Stimulated activated CD8-positive, alpha-beta memory T cell treated with anti-CD3 and anti-CD28 coated beads, Interleukin-7, amount 100 ng/mL, for 48 hours (primary cell): ENCODE results near the gene CARHSP1.
"Not testable (repeated sequence)": the region's sequence is repeated elsewhere in the genome, so short reads cannot be mapped to it uniquely, and the experiment has no call there.

Experiments used
- DNase-seq, 2 donors: peaks; one replicate each; pipeline ENCODE4 v3.0.0-alpha.2; 2020; ENCODE audit warnings: low read depth in 1 of 2; ENCODE audit errors: extremely low read depth in 1 of 2

Gene CARHSP1

DNA sequence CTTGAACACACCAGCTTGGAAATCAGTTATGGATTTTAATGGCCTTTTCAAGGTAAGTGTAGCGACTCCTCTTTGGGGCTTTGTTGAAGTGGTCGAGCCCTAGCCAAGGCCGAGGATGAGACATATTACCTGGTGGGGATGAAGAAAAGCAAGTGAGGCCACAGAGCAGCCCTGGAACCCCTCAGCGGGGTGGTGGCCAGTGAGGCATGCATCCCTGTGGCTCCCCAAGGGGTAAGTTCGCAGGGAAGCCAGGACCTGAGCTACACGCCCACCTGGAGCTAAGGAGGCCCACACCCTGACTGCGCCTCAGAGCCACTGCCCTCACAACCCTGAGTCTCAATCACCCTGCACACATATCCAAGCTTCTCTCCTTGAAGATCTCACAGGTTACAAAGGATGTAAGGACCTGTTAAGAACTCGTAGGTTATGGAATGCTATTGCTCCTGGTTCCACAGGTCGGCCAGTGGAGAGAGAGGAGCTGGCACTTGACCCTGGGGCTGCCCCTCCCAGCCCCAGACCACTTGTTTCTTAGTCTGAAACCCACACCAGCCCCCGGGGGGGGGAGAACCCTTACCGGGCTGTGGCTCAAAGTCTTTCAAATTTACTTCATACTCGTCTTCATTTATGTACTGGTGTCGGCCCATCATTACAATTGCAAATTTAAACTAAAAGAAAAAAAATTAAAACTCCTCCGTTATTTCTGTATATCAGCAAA is 25.3 kb upstream of the CARHSP1 start:
- no peak for DNase-seq

DNA sequence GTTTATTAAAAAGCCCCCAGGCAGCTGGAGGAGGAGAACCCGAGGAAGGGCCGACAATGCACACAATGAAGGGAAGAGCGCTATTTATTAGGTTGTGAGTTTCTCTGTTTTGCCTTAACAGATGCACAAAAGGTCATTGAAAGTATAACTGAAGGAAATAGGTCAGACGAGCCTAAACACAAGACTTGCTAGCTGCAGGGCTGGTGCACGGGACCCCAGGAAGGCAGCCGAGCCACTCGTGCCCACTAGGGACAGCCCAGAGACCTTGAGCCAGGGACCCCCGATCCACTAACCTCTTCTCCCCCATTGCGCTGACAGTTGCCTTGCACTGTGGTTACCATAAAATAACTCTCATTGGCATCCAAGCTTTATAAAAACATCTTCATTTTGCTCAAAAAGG is 24.6 kb upstream of the CARHSP1 start:
- DNase-seq: no peak

GRCh38 chr16:8892101-8892575 is 23.3 kb upstream of the CARHSP1 start:
- no peak for DNase-seq

- no peak for DNase-seq
Measured at GRCh38 chr16:8890549-8890921, 21.7 kb upstream of the CARHSP1 start.

GRCh38 chr16:8889893-8890548 is 21.2 kb upstream of the CARHSP1 start:
- DNase-seq: no peak

DNA sequence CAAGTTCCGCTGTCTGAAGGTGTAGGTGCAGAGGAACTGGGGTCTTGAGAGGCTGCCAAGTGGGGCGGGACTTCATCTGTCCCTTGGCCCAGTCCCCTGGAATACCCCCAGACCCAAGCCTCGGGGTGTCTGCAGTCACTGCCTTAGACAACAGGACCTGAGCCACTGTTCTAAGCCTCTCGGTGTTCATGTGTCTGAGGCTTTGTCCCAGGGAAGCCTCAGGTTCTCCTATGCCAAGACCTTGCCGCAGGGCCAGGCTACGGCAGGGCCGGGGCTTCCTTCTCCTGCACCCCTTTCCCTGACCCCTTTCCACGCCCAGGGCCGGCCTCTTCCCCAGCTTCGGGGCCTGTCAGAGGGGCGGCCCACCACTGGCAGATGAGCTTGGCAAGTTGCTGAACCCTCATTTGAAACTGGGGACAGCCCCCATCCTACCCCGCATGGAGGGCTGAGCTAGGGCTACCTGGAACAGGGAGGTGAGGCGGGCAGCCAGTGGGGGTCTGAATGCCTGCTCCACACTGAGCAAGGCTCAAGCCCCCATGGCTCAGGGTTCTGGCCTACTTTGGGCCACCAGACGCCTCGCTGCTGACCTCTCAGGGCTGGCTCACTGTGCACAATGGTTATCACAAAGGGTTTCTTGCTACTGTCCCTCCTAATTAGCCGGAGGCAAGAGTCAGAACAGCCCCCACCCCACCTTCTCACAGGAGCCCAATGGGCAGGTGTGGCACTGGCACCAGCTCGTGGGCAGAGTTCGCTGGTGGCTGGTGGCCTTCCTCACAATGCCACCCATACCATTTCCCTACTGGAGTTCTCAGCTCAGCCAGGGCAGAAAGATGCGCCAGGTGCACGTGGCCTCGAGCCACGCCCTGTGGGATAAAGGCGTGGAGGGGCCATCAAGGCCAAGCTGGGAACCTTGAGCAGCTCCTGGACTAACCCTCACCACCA is 20.4 kb upstream of the CARHSP1 start:
- no peak for DNase-seq

DNA sequence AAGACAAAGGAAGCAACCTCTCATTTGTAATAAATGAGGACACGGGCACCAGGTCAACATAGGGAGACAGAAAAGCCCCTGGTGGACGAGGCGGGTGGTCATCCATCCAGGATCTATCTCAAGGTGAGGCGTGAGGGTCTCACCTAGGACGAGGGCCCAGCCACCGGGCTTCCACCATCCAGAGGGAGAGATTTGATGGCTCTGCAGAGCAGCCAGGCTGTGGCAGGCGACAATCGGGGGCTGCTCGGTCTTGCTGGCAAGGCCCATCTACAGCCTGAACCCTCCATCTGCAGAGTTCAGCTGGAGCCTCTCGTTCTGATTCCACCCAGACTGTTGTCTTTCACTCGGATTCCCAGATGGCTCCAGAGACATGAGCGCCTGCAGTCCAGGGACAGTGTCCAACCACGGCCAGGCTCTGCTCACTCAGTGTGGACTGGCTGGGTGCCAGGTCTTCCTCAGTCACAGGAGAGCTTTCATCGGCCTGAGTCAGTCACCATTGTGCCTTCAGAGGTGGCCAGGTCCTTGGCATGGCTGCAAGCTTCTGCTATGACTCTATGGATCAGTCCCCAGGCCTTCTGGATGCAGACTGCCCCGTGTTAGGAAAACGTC is 19.2 kb upstream of the CARHSP1 start:
- DNase-seq: no peak

DNA sequence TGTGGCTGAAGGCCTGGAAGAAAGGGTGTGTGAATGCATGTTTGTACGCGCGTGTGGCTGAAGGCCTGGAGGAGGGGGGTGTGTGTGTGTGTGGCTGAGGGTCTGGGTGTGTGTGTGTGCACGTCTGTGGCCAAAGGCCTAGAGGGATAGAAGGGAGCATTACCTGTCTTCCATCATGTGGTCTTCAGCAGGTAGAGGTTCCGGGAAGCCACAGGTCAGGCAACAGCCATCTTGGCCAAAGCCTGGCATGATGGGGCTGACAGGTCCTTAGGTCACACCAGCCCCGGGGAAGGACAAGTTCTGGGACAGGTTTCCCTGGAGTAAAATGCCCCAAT is 18.6 kb upstream of the CARHSP1 start:
- no peak for DNase-seq

- DNase-seq: no peak
Measured at GRCh38 chr16:8886593-8887430, 18.0 kb upstream of the CARHSP1 start.

DNA sequence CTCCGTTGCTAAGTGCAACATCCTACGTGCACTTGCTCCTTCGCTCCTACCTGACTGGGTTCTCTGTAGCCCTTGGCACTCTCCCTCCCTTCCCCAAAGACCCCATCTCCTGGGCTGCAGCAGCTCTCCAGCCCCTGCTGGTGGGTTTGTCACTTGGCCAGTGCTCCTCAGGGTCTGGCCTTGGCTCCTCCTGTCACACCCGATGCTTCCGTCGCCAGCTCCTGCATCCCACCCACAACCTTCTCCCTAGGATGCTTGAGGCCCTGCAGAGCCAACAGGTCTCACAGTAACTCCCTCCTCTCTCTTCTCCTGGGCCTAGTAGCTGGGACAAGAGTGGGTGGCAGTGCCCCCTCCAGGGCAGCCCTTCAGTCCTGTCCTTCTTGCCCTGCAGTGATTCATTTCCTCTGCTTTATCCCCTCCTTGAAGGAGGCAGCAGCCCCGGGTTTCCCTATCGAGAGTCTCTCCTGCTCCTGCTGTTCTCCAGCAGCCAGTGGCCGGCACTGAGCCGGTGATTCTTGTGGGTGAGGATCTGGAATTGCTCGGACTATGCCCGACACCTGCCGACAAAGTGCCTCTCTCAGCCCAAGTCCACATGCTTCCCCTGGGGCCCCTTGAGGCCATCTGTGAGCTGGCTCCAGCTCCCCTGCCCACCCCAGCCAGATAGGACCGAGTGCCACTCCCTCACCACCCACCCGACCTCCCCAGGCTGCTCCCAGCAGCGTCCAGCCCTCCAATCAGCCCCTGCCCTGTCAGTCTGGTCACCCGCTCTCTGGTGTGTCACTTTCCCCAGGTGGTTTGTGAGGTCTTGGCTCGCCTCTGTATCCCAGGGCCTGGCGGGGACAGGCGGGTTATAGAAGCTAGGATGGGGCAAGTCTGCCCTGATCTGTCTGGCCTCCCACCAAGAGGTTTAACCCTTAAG is 17.1 kb upstream of the CARHSP1 start:
- no peak for DNase-seq

GRCh38 chr16:8882725-8883377 is 14.0 kb upstream of the CARHSP1 start:
- DNase-seq: no peak

DNA sequence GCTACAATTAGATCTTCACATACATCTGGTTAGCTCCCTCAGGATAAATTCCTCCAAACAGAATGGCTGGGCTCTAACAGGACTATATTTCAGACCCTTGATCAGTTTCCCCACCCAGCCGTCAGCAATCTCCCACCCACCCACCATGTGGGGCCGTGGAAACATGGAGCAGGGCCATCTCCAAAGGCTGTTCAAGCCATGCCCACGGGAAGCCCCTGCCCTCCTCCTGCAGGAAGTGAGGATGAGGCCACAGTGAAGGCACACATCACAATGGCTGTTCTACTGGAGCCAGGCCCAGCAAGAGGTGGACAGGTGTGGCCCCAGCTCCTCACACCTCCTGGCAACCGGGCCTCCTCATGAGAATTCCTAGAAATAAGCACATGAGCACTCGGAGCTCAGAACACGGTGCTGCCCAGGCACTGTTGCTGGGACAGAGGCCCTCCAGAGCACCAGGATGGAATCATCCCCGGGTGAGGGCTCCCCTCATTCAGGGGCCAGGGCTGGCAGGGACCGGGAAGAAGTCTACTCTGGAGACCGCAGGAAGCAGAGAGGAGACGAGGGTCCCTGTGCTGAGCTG is 13.3 kb upstream of the CARHSP1 start, which contains the start of gene LITAFD:
LITAFD (plus strand) TSS at position 311 of the 577 bp plus-strand sequence. CDS start 2,005 bp downstream, outside the sequence.
- no peak for DNase-seq

GRCh38 chr16:8880839-8881510 is 12.2 kb upstream of the CARHSP1 start:
- no peak for DNase-seq

GRCh38 chr16:8878523-8878911 is 9.7 kb upstream of the CARHSP1 start:
- no peak for DNase-seq

DNA sequence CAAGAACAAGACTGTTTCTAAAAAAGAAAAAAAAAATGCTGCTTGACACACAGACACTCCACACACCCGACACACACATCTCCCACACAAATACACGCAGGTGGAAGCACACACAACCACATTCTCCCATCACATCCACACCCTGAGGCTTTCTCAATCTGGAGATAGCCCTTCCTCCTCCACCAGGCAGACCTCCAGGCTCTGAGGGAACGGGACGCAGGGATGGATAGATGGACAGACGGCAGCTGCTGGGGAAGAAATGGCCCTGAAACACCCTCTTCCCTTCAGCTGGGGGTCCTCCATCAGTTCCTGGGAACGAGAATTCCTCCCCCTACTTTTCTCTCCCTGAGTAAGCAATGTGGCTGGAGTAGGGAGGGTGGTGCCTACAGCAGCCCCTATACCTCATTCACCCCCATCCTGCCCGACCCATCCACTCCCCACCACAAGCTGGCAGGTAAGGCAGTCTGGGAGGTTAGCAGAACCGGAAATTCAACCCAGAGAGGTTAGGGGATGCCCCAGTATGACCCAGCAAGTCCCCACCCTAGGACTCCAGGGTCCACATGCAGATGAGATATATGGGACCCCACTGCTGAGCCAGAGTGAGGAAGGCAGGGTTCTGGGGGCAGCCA is 9.2 kb upstream of the CARHSP1 start:
- no peak for DNase-seq

GRCh38 chr16:8875317-8875716 is 6.5 kb upstream of the CARHSP1 start:
- not testable (repeated sequence) for DNase-seq

DNA sequence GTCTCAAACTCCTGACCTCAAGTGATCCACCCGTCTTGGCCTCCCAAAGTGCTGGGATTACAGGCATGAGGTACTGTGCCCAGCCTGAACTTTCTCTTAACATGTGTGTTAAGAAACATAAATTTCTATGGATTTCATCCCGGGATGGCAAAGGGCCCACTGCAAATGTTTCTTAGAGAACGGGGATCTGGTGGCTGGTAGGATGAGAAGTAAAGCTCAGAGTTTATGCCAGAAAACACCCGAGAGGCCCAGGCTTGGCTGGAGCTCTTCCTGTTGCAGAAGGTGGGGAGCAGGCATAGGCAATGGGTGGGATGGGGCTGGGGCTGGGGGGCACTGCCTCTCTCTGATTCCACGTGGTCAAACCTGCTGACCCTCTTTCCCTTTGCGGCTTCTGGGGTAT is 5.6 kb upstream of the CARHSP1 start:
- DNase-seq: no peak
